GM23338 (cell line): Measurements from ENCODE around the gene PDE1C. TPM values are rescaled to one million over a fixed set of nuclear protein-coding genes. Genes with fewer than 3 reads are reported as not detected.

Experiments used
- ATAC-seq: fragments of 200-7000 bp; cut with Tn5 transposase; 3 replicates; pipeline ENCODE4 v1.9.1; 2020
- DNase-seq: peaks from one replicate; pipeline ENCODE4 v3.0.0-alpha.2; 2015; ENCODE audit warnings: low spot score
- H2AFZ ChIP-seq: fragments of 200-600 bp; sonication (generic); 2 replicates; pipeline ENCODE4 v1.8.0; 2016; ENCODE audit warnings: antibody characterized with exemption, mild to moderate bottlenecking, moderate library complexity
- H3F3A ChIP-seq: fragments of 200-600 bp; sonication (generic); replicated peaks from 2 replicates; pipeline ENCODE4 v1.8.0; 2017; ENCODE audit warnings: antibody characterized with exemption, mixed run types, low read depth
- H3K27ac ChIP-seq: fragments of 200-600 bp; sonication (generic); 2 replicates; pipeline ENCODE4 v1.6.1; 2016; ENCODE audit warnings: low read depth
- H3K27me3 ChIP-seq: fragments of 200-600 bp; sonication (generic); 2 replicates; pipeline ENCODE4 v1.8.0; 2016; ENCODE audit warnings: mild to moderate bottlenecking, mixed run types, moderate library complexity; ENCODE audit not compliant: insufficient read depth
- H3K36me3 ChIP-seq: fragments of 200-600 bp; sonication (generic); 2 replicates; pipeline ENCODE4 v1.8.0; 2016; ENCODE audit warnings: mild to moderate bottlenecking; ENCODE audit not compliant: insufficient read depth
- H3K4me1 ChIP-seq: fragments of 200-600 bp; sonication (generic); 2 replicates; pipeline ENCODE4 v1.8.0; 2016; ENCODE audit warnings: mild to moderate bottlenecking, moderate library complexity; ENCODE audit not compliant: insufficient read depth
- H3K4me2 ChIP-seq: fragments of 200-600 bp; sonication (generic); 2 replicates; pipeline ENCODE4 v1.7.1; 2017; ENCODE audit warnings: mixed run types
- H3K4me3 ChIP-seq: fragments of 200-600 bp; sonication (generic); 2 replicates; pipeline ENCODE4 v1.6.1; 2016; ENCODE audit warnings: mixed run types
- H3K79me2 ChIP-seq: fragments of 200-600 bp; sonication (generic); replicated peaks from 2 replicates; pipeline ENCODE4 v1.8.0; 2017; ENCODE audit warnings: mild to moderate bottlenecking; ENCODE audit not compliant: insufficient read depth
- H3K9me2 ChIP-seq: fragments of 200-600 bp; sonication (generic); 2 replicates; pipeline ENCODE4 v1.8.0; 2017; ENCODE audit not compliant: insufficient read depth
- H4K20me1 ChIP-seq: fragments of 200-600 bp; sonication (generic); replicated peaks from 2 replicates; pipeline ENCODE4 v1.8.0; 2017; ENCODE audit warnings: mild to moderate bottlenecking; ENCODE audit not compliant: insufficient read depth
- H3K27ac Mint-ChIP-seq: 2 replicates; pipeline ENCODE4 v1.8.0; 2020; ENCODE audit warnings: inconsistent platforms, mild to moderate bottlenecking, moderate library complexity, mixed read lengths
- H3K27me3 Mint-ChIP-seq: 3 replicates; pipeline ENCODE4 v1.8.0; 2022; ENCODE audit warnings: low read depth, mild to moderate bottlenecking, moderate library complexity, mixed read lengths, inconsistent platforms; ENCODE audit not compliant: insufficient read depth, poor library complexity
- H3K36me3 Mint-ChIP-seq: 3 replicates; pipeline ENCODE4 v1.8.0; 2021; ENCODE audit warnings: low read depth, mild to moderate bottlenecking, inconsistent platforms, moderate library complexity, mixed read lengths
- H3K4me1 Mint-ChIP-seq: 3 replicates; pipeline ENCODE4 v1.8.0; 2020; ENCODE audit warnings: mild to moderate bottlenecking, inconsistent platforms, mixed read lengths
- H3K4me3 Mint-ChIP-seq: 3 replicates; pipeline ENCODE4 v1.8.0; 2021; ENCODE audit warnings: moderate library complexity, mild to moderate bottlenecking, inconsistent platforms, mixed read lengths
- H3K9me3 Mint-ChIP-seq: 3 replicates; pipeline ENCODE4 v1.8.0; 2020; ENCODE audit warnings: moderate library complexity, mild to moderate bottlenecking, inconsistent platforms, mixed read lengths
- CREB1 ChIP-seq: fragments of 250-450 bp; sonication (Bioruptor Pico); IDR thresholded peaks from 2 replicates; pipeline ENCODE4 v1.5.0; 2020; ENCODE audit warnings: low read depth, mild to moderate bottlenecking, moderate library complexity
- EZH2 ChIP-seq: fragments of 200-600 bp; sonication (generic); IDR thresholded peaks from one replicate; pipeline ENCODE4 v1.8.0; 2017; ENCODE audit warnings: antibody characterized with exemption, mild to moderate bottlenecking, low read depth; ENCODE audit not compliant: unreplicated experiment
- EZH2phosphoT487 ChIP-seq: fragments of 200-600 bp; sonication (generic); IDR thresholded peaks from one replicate; pipeline ENCODE4 v1.8.1; 2018; ENCODE audit warnings: antibody characterized with exemption; ENCODE audit not compliant: unreplicated experiment
- JUNB ChIP-seq: IDR thresholded peaks from one replicate; pipeline ENCODE4 v1.6.1; 2016; ENCODE audit warnings: antibody characterized with exemption; ENCODE audit not compliant: unreplicated experiment
- NANOG ChIP-seq: IDR thresholded peaks from 2 replicates; pipeline ENCODE4 v1.6.1; 2016; ENCODE audit warnings: antibody characterized with exemption, borderline replicate concordance
- POLR2AphosphoS5 ChIP-seq: IDR thresholded peaks from 2 replicates; pipeline ENCODE4 v1.6.1; 2016; ENCODE audit warnings: antibody characterized with exemption, low read depth
- STAT1 ChIP-seq: IDR thresholded peaks from one replicate; pipeline ENCODE4 v1.6.1; 2016; ENCODE audit warnings: antibody characterized with exemption; ENCODE audit not compliant: unreplicated experiment
- ZNF114 ChIP-seq: fragments of 250-450 bp; sonication (Bioruptor Pico); IDR thresholded peaks from 2 replicates; pipeline ENCODE4 v1.5.0; 2020; ENCODE audit warnings: mild to moderate bottlenecking, moderate library complexity
- ZNF331 ChIP-seq: fragments of 250-450 bp; sonication (Bioruptor Pico); IDR thresholded peaks from 2 replicates; pipeline ENCODE4 v1.5.0; 2020; ENCODE audit warnings: low read depth, mild to moderate bottlenecking, moderate library complexity
- polyA plus RNA-seq: library from polyadenylated mRNA; unstranded; fragments of >200 nt; fragmentation: Nextera tagmentation; extraction: Ambion mirVana; gene quantifications from 2 replicates; pipeline ENCODE4 v1.2.1, GENCODE V29; 2016
- total RNA-seq: library from RNA; depleted of rRNA; stranded (reverse); fragments of >200 nt; shearing (Covaris generic); gene quantifications from 2 replicates; pipeline ENCODE4 v1.2.3, GENCODE V29; 2014
- TF ChIP-seq, protein P1 (sequence below): IDR thresholded peaks from one replicate; pipeline ENCODE4 v1.6.1; 2018; ENCODE audit warnings: antibody characterized with exemption; ENCODE audit not compliant: unreplicated experiment
- TF ChIP-seq, protein P2 (sequence below): IDR thresholded peaks from 2 replicates; pipeline ENCODE4 v1.6.1; 2016; ENCODE audit warnings: antibody characterized with exemption
- TF ChIP-seq, protein P3 (sequence below): fragments of 250-450 bp; sonication (Bioruptor Pico); IDR thresholded peaks from 2 replicates; pipeline ENCODE4 v1.5.0; 2020; ENCODE audit warnings: mild to moderate bottlenecking, moderate library complexity
- TF ChIP-seq, protein P4 (sequence below), 2 experiments: fragments of 200-600 bp in 1 of 2; sonication (generic) in 1 of 2; conservative IDR thresholded peaks; 2 replicates each; pipeline versions ENCODE4 v1.5.1 to v1.6.1; 2016 to 2017; ENCODE audit warnings: antibody characterized with exemption in 2 of 2, low read depth in 2 of 2, mild to moderate bottlenecking in 2 of 2, moderate library complexity in 1 of 2

Gene PDE1C
- total and polyA plus RNA-seq, 2 experiments from 2014 or later = 0.28 TPM; not detected in 1

DNA sequence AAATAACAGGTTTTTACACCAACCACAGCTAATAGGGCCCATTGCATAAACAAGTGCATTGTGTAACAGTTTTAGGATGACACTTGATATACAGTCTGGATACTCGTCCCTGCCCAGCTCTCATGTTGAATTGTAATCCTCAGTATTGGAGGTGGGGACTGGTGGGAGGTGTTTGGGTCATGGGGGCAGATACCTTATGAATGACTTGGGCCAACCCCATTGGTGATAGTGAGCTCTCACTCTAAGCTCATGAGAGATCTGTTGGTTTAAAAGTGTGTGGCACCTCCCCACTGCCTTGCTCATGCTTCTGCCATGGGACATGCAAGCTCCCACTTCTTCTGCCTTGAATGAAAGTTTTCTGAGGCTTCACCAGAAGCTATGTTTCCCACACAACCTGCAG is 136.7 kb downstream of the PDE1C start:
- H3K4me3 ChIP-seq = no peak overlapping the region
- Mint-ChIP-seq H3K27me3 (no peaks in the 10 kb centered on the region), H3K4me1 (peaks cover 24% of the 10 kb centered on the region; the same call in 2 of the 3 replicates), H3K27ac (no peak overlapping the region), H3K4me3 (no peak overlapping the region), H3K36me3 (no peaks in the 10 kb centered on the region), H3K9me3 (no peaks in the 10 kb centered on the region)
- no peak overlapping the region for H3K4me2 ChIP-seq
- H3F3A ChIP-seq = no peaks in the 10 kb centered on the region
- DNase-seq = no peak
- H3K4me1 ChIP-seq = peaks cover 15% of the 10 kb centered on the region; the same call in 1 of the 2 replicates
- no peaks in the 10 kb centered on the region for H3K79me2 ChIP-seq
- H3K27ac ChIP-seq = no peak overlapping the region
- ATAC-seq = no peak
- no peak overlapping the region for H2AFZ ChIP-seq
- TF ChIP-seq, protein P1, sequence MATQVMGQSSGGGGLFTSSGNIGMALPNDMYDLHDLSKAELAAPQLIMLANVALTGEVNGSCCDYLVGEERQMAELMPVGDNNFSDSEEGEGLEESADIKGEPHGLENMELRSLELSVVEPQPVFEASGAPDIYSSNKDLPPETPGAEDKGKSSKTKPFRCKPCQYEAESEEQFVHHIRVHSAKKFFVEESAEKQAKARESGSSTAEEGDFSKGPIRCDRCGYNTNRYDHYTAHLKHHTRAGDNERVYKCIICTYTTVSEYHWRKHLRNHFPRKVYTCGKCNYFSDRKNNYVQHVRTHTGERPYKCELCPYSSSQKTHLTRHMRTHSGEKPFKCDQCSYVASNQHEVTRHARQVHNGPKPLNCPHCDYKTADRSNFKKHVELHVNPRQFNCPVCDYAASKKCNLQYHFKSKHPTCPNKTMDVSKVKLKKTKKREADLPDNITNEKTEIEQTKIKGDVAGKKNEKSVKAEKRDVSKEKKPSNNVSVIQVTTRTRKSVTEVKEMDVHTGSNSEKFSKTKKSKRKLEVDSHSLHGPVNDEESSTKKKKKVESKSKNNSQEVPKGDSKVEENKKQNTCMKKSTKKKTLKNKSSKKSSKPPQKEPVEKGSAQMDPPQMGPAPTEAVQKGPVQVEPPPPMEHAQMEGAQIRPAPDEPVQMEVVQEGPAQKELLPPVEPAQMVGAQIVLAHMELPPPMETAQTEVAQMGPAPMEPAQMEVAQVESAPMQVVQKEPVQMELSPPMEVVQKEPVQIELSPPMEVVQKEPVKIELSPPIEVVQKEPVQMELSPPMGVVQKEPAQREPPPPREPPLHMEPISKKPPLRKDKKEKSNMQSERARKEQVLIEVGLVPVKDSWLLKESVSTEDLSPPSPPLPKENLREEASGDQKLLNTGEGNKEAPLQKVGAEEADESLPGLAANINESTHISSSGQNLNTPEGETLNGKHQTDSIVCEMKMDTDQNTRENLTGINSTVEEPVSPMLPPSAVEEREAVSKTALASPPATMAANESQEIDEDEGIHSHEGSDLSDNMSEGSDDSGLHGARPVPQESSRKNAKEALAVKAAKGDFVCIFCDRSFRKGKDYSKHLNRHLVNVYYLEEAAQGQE = no peak
- TF ChIP-seq POLR2AphosphoS5 (no peak), STAT1 (no peak), EZH2 (no peak), JUNB (no peak), CREB1 (CRISPR knock-in tag) (no peak), NANOG (no peak), EZH2phosphoT487 (no peak), ZNF331 (no peak), ZNF114 (CRISPR knock-in tag) (no peak)
- TF ChIP-seq, protein P2, sequence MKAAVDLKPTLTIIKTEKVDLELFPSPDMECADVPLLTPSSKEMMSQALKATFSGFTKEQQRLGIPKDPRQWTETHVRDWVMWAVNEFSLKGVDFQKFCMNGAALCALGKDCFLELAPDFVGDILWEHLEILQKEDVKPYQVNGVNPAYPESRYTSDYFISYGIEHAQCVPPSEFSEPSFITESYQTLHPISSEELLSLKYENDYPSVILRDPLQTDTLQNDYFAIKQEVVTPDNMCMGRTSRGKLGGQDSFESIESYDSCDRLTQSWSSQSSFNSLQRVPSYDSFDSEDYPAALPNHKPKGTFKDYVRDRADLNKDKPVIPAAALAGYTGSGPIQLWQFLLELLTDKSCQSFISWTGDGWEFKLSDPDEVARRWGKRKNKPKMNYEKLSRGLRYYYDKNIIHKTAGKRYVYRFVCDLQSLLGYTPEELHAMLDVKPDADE = no peak
- TF ChIP-seq, protein P3, sequence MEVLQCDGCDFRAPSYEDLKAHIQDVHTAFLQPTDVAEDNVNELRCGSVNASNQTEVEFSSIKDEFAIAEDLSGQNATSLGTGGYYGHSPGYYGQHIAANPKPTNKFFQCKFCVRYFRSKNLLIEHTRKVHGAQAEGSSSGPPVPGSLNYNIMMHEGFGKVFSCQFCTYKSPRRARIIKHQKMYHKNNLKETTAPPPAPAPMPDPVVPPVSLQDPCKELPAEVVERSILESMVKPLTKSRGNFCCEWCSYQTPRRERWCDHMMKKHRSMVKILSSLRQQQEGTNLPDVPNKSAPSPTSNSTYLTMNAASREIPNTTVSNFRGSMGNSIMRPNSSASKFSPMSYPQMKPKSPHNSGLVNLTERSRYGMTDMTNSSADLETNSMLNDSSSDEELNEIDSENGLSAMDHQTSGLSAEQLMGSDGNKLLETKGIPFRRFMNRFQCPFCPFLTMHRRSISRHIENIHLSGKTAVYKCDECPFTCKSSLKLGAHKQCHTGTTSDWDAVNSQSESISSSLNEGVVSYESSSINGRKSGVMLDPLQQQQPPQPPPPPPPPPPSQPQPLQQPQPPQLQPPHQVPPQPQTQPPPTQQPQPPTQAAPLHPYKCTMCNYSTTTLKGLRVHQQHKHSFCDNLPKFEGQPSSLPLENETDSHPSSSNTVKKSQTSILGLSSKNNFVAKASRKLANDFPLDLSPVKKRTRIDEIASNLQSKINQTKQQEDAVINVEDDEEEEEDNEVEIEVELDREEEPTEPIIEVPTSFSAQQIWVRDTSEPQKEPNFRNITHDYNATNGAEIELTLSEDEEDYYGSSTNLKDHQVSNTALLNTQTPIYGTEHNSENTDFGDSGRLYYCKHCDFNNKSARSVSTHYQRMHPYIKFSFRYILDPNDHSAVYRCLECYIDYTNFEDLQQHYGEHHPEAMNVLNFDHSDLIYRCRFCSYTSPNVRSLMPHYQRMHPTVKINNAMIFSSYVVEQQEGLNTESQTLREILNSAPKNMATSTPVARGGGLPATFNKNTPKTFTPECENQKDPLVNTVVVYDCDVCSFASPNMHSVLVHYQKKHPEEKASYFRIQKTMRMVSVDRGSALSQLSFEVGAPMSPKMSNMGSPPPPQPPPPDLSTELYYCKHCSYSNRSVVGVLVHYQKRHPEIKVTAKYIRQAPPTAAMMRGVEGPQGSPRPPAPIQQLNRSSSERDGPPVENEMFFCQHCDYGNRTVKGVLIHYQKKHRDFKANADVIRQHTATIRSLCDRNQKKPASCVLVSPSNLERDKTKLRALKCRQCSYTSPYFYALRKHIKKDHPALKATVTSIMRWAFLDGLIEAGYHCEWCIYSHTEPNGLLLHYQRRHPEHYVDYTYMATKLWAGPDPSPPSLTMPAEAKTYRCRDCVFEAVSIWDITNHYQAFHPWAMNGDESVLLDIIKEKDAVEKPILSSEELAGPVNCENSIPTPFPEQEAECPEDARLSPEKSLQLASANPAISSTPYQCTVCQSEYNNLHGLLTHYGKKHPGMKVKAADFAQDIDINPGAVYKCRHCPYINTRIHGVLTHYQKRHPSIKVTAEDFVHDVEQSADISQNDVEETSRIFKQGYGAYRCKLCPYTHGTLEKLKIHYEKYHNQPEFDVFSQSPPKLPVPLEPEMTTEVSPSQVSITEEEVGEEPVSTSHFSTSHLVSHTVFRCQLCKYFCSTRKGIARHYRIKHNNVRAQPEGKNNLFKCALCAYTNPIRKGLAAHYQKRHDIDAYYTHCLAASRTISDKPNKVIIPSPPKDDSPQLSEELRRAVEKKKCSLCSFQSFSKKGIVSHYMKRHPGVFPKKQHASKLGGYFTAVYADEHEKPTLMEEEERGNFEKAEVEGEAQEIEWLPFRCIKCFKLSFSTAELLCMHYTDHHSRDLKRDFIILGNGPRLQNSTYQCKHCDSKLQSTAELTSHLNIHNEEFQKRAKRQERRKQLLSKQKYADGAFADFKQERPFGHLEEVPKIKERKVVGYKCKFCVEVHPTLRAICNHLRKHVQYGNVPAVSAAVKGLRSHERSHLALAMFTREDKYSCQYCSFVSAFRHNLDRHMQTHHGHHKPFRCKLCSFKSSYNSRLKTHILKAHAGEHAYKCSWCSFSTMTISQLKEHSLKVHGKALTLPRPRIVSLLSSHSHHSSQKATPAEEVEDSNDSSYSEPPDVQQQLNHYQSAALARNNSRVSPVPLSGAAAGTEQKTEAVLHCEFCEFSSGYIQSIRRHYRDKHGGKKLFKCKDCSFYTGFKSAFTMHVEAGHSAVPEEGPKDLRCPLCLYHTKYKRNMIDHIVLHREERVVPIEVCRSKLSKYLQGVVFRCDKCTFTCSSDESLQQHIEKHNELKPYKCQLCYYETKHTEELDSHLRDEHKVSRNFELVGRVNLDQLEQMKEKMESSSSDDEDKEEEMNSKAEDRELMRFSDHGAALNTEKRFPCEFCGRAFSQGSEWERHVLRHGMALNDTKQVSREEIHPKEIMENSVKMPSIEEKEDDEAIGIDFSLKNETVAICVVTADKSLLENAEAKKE (CRISPR knock-in tag) = no peak
- TF ChIP-seq, protein P4, sequence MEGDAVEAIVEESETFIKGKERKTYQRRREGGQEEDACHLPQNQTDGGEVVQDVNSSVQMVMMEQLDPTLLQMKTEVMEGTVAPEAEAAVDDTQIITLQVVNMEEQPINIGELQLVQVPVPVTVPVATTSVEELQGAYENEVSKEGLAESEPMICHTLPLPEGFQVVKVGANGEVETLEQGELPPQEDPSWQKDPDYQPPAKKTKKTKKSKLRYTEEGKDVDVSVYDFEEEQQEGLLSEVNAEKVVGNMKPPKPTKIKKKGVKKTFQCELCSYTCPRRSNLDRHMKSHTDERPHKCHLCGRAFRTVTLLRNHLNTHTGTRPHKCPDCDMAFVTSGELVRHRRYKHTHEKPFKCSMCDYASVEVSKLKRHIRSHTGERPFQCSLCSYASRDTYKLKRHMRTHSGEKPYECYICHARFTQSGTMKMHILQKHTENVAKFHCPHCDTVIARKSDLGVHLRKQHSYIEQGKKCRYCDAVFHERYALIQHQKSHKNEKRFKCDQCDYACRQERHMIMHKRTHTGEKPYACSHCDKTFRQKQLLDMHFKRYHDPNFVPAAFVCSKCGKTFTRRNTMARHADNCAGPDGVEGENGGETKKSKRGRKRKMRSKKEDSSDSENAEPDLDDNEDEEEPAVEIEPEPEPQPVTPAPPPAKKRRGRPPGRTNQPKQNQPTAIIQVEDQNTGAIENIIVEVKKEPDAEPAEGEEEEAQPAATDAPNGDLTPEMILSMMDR (conservative IDR thresholded peaks at IDR 0.05; ENCODE audit: low read depth in 2 of 2) = no peak
- no peaks in the 10 kb centered on the region; the same call in 1 of the 2 replicates for H3K27me3 ChIP-seq
- no peaks in the 10 kb centered on the region for H4K20me1 ChIP-seq
- no peaks in the 10 kb centered on the region; the same call in 1 of the 2 replicates for H3K9me2 ChIP-seq
- H3K36me3 ChIP-seq = no peaks in the 10 kb centered on the region
